Panc1 (cell line): ENCODE results near the gene ZNF835. TPM values are rescaled to one million over a fixed set of nuclear protein-coding genes. Genes with fewer than 3 reads are reported as not detected.
"Not testable (repeated sequence)": the region's sequence is repeated elsewhere in the genome, so short reads cannot be mapped to it uniquely, and the experiment has no call there.

Experiments used
- ATAC-seq: fragments of 200-7000 bp; cut with Tn5 transposase; 2 replicates; pipeline ENCODE4 v1.9.1; 2020; ENCODE audit warnings: mild to moderate bottlenecking, moderate library complexity
- BruUV-seq: library from RNA; stranded (reverse); fragments of 400-500 nt; replicated peaks from 2 replicates; lab custom pipeline; 2021; lab: Mats Ljungman, UMichigan
- CTCF ChIA-PET: fragments of 300-600 bp; sonication (Branson Sonifier 250); formaldehyde crosslinking; loops from one replicate; lab custom pipeline; 2022; ENCODE audit warnings: antibody characterized with exemption; lab: Charles Lee
- POLR2A ChIA-PET: fragments of 300-600 bp; sonication (Branson Sonifier 250); formaldehyde crosslinking; loops from one replicate; lab custom pipeline; 2022; ENCODE audit warnings: antibody characterized with exemption; lab: Charles Lee
- DNase-seq: peaks from one replicate; pipeline ENCODE4 v3.0.0-alpha.2; 2010; ENCODE audit warnings: low read depth, low spot score
- H3K27ac ChIP-seq: 2 replicates; pipeline ENCODE4 v1.5.1; 2011; ENCODE audit warnings: mild to moderate bottlenecking, low read length, inconsistent platforms
- H3K27me3 ChIP-seq: fragments of 200-500 bp; sonication (Bioruptor generic); 2 replicates; pipeline ENCODE4 v1.6.0; 2014; ENCODE audit warnings: low read length, inconsistent platforms; ENCODE audit not compliant: control insufficient read depth, insufficient read depth
- H3K36me3 ChIP-seq: fragments of 200-500 bp; sonication (Bioruptor generic); 2 replicates; pipeline ENCODE4 v1.5.1; 2014; ENCODE audit warnings: inconsistent platforms, mild to moderate bottlenecking, low read length, moderate library complexity; ENCODE audit not compliant: control insufficient read depth, insufficient read depth
- H3K4me1 ChIP-seq: 2 replicates; pipeline ENCODE4 v1.5.1; 2011; ENCODE audit warnings: inconsistent platforms, mild to moderate bottlenecking, low read length, moderate library complexity; ENCODE audit not compliant: control insufficient read depth, insufficient read depth
- H3K4me3 ChIP-seq, 2 experiments: 2 replicates each; pipeline ENCODE4 v1.5.1; 2011 to 2012; ENCODE audit warnings: low read depth in 2 of 2, low read length in 2 of 2, mild to moderate bottlenecking in 2 of 2, inconsistent platforms in 1 of 2, moderate library complexity in 1 of 2
- H3K9me3 ChIP-seq: fragments of 200-500 bp; sonication (Bioruptor generic); 2 replicates; pipeline ENCODE4 v1.5.1; 2014; ENCODE audit warnings: low read depth, mild to moderate bottlenecking, inconsistent platforms, low read length, moderate library complexity; ENCODE audit not compliant: control insufficient read depth, insufficient read depth
- POLR2AphosphoS5 ChIP-seq: IDR thresholded peaks from 2 replicates; pipeline ENCODE4 v1.6.1; 2012; ENCODE audit warnings: mild to moderate bottlenecking, low read depth, low read length, moderate library complexity
- SIN3A ChIP-seq: IDR thresholded peaks from 2 replicates; pipeline ENCODE4 v1.6.1; 2012; ENCODE audit warnings: low read depth, mild to moderate bottlenecking, low read length, moderate library complexity, borderline replicate concordance; ENCODE audit not compliant: insufficient read depth
- TCF7L2 ChIP-seq: IDR thresholded peaks from 2 replicates; pipeline ENCODE4 v1.6.1; 2011; ENCODE audit warnings: mild to moderate bottlenecking, low read depth, low read length, inconsistent platforms
- in situ Hi-C: cut with HindIII; loops from 2 replicates; pipeline ENCODE4 v1.10.0; 2016; ENCODE audit warnings: low sequenced_read_pairs, low pct_unique_long_range_greater_than_20kb
- intact Hi-C: fragments of 100-400 bp; cut with micrococcal nuclease; formaldehyde crosslinking; loops from one replicate; pipeline ENCODE4 v1.10.0; 2022; ENCODE audit not compliant: unreplicated experiment
- total RNA-seq: library from RNA; stranded (reverse); gene quantifications from one replicate; pipeline ENCODE4 v1.2.1, GENCODE V29; 2021; ENCODE audit not compliant: unreplicated experiment
- TF ChIP-seq, protein P1 (sequence below), 2 experiments: IDR thresholded peaks; 2 replicates each; pipeline ENCODE4 v1.6.1; 2011 to 2012; ENCODE audit warnings: low read depth in 2 of 2, control low read depth in 1 of 2, low read length in 1 of 2, mild to moderate bottlenecking in 1 of 2, moderate library complexity in 1 of 2; ENCODE audit not compliant: insufficient read depth in 1 of 2
- TF ChIP-seq, protein P2 (sequence below): fragments of 450-650 bp; IDR thresholded peaks from 2 replicates; pipeline ENCODE4 v1.5.1; 2017; ENCODE audit warnings: mild to moderate bottlenecking

Gene ZNF835
- total RNA-seq, 1 experiment from 2014 or later: not detected

- H3K9me3 ChIP-seq: no peaks in the 10 kb centered on the region
Measured at GRCh38 chr19:56681702-56682101, 10.1 kb upstream of the ZNF835 start.

GRCh38 chr19:56678205-56678604 lies 6.6 kb upstream of the ZNF835 start:
- Histone ChIP-seq H3K4me1 (no peaks in the 10 kb centered on the region), H3K9me3 (no peaks in the 10 kb centered on the region), H3K4me3 (no peak overlapping the region), H3K36me3 (no peaks in the 10 kb centered on the region), H3K27ac (no peak overlapping the region), H3K27me3 (no peaks in the 10 kb centered on the region)
- TF ChIP-seq, protein P1, sequence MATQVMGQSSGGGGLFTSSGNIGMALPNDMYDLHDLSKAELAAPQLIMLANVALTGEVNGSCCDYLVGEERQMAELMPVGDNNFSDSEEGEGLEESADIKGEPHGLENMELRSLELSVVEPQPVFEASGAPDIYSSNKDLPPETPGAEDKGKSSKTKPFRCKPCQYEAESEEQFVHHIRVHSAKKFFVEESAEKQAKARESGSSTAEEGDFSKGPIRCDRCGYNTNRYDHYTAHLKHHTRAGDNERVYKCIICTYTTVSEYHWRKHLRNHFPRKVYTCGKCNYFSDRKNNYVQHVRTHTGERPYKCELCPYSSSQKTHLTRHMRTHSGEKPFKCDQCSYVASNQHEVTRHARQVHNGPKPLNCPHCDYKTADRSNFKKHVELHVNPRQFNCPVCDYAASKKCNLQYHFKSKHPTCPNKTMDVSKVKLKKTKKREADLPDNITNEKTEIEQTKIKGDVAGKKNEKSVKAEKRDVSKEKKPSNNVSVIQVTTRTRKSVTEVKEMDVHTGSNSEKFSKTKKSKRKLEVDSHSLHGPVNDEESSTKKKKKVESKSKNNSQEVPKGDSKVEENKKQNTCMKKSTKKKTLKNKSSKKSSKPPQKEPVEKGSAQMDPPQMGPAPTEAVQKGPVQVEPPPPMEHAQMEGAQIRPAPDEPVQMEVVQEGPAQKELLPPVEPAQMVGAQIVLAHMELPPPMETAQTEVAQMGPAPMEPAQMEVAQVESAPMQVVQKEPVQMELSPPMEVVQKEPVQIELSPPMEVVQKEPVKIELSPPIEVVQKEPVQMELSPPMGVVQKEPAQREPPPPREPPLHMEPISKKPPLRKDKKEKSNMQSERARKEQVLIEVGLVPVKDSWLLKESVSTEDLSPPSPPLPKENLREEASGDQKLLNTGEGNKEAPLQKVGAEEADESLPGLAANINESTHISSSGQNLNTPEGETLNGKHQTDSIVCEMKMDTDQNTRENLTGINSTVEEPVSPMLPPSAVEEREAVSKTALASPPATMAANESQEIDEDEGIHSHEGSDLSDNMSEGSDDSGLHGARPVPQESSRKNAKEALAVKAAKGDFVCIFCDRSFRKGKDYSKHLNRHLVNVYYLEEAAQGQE (IDR thresholded peaks at IDR 0.05; ENCODE audit: insufficient read depth in 1 of 2, low read depth in 2 of 2, low read length in 1 of 2): no peak
- TF ChIP-seq SIN3A (no peak), POLR2AphosphoS5 (no peak), TCF7L2 (no peak)
- TF ChIP-seq, protein P2, sequence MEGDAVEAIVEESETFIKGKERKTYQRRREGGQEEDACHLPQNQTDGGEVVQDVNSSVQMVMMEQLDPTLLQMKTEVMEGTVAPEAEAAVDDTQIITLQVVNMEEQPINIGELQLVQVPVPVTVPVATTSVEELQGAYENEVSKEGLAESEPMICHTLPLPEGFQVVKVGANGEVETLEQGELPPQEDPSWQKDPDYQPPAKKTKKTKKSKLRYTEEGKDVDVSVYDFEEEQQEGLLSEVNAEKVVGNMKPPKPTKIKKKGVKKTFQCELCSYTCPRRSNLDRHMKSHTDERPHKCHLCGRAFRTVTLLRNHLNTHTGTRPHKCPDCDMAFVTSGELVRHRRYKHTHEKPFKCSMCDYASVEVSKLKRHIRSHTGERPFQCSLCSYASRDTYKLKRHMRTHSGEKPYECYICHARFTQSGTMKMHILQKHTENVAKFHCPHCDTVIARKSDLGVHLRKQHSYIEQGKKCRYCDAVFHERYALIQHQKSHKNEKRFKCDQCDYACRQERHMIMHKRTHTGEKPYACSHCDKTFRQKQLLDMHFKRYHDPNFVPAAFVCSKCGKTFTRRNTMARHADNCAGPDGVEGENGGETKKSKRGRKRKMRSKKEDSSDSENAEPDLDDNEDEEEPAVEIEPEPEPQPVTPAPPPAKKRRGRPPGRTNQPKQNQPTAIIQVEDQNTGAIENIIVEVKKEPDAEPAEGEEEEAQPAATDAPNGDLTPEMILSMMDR: no peak
- in situ Hi-C loops (no loop called here), intact Hi-C loops (no loop called here)
- ATAC-seq (no peak), DNase-seq (no peak)
- no TSS peak for BruUV-seq
- POLR2A ChIA-PET: no interaction called here
- CTCF ChIA-PET: no interaction called here

More at GRCh38 chr19:56681702-56682101, 10.1 kb upstream of the ZNF835 start:
- intact Hi-C loops: no loop called here
- TF ChIP-seq, protein P2: no peak
- TF ChIP-seq POLR2AphosphoS5 (no peak), TCF7L2 (no peak), SIN3A (no peak)
- TF ChIP-seq, protein P1 (IDR thresholded peaks at IDR 0.05; ENCODE audit: insufficient read depth in 1 of 2, low read depth in 2 of 2, low read length in 1 of 2): no peak
- H3K27ac ChIP-seq: no peak overlapping the region
- H3K4me3 ChIP-seq: no peak overlapping the region
- H3K27me3 ChIP-seq: no peaks in the 10 kb centered on the region
- no TSS peak for BruUV-seq
- ATAC-seq (no peak), DNase-seq (no peak)
- in situ Hi-C loops: no loop called here
- no peaks in the 10 kb centered on the region for H3K36me3 ChIP-seq
- CTCF ChIA-PET: no interaction called here
- POLR2A ChIA-PET: no interaction called here
- no peaks in the 10 kb centered on the region for H3K4me1 ChIP-seq

GRCh38 chr19:56672610-56673009 lies 1.1 kb upstream of the ZNF835 start:
- H3K27ac ChIP-seq, H3K4me3 ChIP-seq, BruUV-seq, ATAC-seq, DNase-seq, POLR2A ChIA-PET, intact Hi-C loops, H3K4me1 ChIP-seq, H3K36me3 ChIP-seq, in situ Hi-C loops, H3K27me3 ChIP-seq, H3K9me3 ChIP-seq, CTCF ChIA-PET: not testable (repeated sequence)
